Stimulated activated CD8-positive, alpha-beta memory T cell treated with anti-CD3 and anti-CD28 coated beads, Interleukin-4, amount 100 ng/mL, for 4 hours (primary cell): Measurements from ENCODE around the gene CDC73.

Source experiments
- DNase-seq, 2 donors: peaks; one replicate each; pipeline ENCODE4 v3.0.0-alpha.2; 2020; ENCODE audit warnings: low read depth in 2 of 2, low spot score in 1 of 2

CDC73 gene

GRCh38 chr1:193121616-193122593, at the start of gene CDC73:
Gene CDC73 (plus strand): TSS chr1:193122031. CDS start chr1:193122201, 170 bp downstream.
- peak; percentile 97 to 100 for DNase-seq

DNA sequence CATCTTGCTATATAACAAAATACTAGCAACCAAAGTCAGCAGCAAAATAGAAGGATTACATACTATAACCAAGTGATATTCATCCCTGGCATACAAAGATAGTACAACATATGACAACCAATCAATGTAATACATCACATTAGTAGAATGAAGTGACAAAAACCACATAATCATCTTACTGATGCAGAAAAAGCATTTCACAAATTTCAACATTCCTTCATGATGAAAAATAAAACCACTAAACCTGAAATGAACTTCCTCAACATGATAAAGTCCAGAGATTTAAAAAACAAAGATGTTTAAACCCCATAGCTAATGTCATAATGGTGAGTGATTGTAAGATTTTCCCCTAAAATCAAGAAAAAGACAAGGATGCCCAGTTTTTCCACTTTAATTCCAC, 43.8 kb upstream of the CDC73 start:
- no peak for DNase-seq

GRCh38 chr1:193079187-193079586, 42.6 kb upstream of the CDC73 start:
- no peak for DNase-seq

DNA sequence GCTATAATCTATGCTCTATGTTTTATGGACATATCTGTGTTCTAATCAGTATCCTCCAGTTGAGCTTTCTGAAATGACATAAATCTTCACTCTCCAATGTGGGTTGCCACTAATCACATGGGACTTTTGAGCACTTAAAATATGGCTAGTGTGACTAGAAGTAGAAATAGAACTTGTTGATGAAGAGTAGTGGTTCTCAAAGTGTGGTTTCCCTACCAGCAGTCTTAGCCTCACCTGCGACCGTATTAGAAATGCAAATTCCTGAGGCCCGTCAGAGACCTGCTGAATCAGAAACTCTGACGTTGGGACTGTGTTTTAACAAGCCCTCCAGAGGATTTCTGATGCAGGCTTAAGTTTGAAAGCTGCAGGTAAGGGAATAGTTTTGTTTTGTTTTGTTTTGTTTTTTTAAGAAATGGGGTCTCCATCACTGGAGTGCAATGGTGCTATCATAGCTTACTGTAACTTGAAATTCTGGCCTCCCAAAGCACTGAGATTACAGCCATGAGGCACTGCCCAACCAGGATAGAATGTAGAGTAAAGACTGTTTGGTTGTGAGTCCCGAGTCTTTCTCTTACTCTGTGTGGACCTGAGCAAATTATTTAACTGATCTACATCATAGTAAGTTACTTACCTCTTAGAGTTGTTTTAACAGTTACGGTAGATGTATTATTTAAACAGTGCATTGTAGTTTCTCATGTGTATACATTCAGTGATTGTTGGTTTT, 38.3 kb upstream of the CDC73 start:
- no peak for DNase-seq

GRCh38 chr1:193085263-193085662, 36.6 kb upstream of the CDC73 start:
- no peak for DNase-seq

DNA sequence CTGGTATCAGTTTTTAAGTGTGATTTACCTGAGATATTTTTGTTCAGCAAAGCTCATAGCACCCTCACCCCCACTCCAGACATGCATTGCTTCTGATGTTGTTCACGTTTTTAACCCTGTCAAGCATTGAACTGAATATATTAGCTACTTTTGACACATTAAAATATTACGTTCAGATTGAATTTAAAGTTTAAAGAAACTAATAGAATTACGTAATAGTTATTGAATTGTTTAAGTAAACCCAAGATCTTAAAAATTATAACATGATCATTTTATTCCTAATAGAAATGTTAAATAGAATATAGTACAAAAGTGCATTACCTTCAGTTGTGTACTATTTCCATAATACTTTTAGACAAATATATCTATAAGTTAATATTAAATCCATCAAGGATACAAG, 35.5 kb upstream of the CDC73 start:
- no peak for DNase-seq

GRCh38 chr1:193087893-193088292, 33.9 kb upstream of the CDC73 start:
- DNase-seq: no peak

DNA sequence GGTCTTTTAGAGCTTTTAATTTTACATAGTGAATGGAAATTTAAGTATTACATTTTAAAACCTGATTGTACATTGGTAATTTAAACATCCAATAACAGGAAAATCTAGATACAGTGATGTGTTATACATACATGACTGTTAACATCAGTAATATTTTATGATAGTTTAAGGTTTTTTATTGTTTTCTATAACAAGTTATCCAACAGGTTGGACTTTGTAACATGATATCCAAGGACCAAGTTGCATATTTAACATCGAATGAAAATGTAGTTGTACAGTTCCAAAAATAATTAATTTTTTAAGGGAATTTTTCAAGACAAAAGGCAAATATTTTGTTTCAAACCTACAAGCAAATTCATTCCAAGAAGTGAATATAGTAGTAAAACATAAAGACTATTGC, 31.0 kb upstream of the CDC73 start:
- DNase-seq: no peak

GRCh38 chr1:193094112-193094511, 27.7 kb upstream of the CDC73 start:
- DNase-seq: no peak

DNA sequence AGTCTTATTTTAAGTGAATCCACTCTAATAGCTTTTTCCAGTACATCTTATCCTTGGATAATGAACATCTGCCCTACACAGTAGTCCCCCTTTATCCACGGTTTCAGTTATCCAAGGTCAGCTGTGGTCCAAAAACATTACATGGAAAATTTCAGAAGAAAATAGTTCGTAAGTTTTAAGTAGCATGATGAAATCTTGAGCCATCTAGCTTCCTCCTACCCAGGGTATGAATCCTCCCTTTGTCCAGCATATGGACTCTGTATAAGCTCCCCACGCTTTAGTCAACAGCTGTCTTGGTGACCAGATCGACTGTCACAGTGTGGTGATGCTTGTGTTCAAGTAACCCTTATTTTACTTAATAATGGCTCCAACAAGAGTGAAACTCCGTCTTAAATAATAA, 19.2 kb upstream of the CDC73 start:
- no peak for DNase-seq

DNA sequence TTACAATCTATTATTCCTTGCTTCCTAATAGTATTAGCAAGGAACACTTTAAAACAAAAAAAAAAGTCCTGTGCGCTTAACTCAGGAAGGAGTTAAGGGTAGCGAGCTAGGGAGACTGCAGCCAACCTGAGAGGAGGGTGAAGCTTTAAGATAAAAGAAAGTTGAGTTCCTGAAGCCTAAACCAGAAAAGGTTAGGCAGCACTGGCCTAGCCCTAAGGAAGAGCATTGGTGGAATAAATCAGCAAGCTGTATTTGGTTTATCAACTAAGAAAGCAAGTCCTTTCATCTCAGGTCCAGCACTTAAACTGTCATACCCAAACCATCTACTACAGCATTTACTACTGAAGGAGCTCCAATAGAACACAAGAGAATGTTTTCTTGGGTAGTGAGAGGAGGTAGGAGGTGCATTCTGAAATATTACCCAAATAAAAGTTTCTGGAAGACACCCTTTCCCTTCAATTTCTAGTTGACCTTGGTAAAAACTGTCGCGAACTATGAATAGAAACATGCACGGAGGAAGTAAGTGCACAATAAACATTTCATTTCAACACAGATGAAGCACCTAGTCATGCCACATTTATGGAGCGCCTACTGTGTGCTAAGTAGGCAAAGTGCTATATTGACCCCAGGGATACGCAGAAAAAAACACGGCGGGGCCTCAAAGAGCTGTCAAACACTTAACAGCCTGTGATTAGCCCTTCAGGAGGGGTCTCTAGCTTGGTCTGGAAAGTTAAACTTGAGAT, 17.9 kb upstream of the CDC73 start:
- no peak for DNase-seq

- DNase-seq: no peak
These were observed 17.3 kb upstream of the CDC73 start for GRCh38 chr1:193104502-193104906.

DNA sequence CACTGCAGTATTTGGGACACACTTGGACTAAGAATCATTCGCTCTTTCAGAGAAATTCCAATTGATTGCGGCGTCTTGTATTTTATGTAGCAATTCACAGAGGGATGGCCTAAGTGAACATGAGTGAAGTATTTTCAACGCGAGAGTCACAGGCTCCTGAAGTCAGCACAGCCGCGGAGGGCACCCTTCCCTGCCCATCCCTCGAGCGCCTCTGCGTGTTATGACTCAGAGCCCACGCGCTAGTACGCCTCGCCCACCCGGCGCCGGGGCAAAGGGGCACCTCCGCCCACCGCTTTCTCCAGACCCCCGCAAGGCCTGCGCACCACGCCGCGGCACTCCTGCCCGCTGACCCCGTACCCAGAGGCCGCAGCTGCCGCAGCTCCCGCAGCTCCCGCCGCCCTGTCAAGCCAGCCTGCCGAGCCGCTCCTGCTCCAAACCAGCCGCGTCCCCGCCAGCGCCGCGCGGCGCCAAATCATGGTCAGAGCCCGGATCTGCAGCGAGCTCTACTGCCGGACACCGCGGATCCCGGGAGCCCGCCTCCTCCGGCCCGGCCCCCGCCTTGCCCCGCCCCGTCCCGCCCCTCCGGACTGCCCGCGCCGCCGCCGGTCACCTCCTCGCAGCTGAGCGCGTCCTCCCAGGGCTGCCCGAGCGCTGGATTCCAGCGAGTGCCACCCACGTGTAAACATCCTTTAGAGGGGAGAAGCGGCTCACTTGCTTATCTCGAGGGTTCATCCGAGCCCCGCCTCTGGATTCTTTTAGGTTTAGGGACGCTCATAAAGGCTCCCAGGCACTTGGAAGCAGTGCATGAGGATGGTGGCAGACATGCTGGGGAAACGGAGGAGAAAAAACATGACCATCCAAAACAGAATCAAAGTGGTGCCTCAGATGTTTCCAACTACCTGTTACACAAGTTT, 16.7 kb upstream of the CDC73 start, which contains the start of gene GLRX2:
Gene GLRX2 (minus strand): TSS at position 508 of the 914 bp plus-strand sequence. CDS start 32 bp downstream, at position 476.
- DNase-seq: peak; percentile 47 to 62

DNA sequence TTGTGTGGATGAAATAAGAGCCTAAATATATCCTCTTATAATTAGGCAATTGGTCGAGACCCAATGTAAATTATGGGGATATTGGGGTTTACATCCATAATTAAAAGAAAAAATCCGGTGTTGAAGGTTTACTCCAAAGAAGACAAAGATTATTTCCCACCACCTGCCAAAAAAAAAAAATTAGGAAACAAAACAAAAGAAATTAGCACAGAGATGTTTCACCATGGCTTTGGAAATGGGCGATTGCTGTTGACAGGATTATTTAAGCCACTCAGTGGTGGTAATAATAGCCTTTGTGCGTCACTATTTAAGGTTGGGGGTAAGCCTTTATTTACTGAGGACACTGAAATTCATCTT, 16.0 kb upstream of the CDC73 start:
- no peak for DNase-seq

DNA sequence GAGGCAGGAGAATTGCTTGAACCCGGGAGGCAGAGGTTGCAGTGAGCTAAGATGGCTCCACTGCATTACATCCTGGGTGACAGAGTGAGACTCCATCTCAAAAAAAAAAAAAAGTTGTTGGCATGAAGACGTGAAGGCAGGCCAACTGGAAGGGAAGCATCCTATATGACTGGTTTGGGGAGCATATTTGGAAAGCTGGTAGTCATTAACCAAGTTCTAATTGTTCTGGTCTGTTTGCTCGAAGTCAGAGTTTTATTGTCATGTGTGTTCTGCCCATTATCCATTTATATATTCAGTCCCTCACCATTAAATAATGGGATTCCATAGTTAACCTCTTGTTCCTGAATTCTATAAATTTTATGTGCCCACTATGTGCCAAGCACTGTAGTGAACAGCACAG, 13.4 kb upstream of the CDC73 start:
- DNase-seq: no peak

DNA sequence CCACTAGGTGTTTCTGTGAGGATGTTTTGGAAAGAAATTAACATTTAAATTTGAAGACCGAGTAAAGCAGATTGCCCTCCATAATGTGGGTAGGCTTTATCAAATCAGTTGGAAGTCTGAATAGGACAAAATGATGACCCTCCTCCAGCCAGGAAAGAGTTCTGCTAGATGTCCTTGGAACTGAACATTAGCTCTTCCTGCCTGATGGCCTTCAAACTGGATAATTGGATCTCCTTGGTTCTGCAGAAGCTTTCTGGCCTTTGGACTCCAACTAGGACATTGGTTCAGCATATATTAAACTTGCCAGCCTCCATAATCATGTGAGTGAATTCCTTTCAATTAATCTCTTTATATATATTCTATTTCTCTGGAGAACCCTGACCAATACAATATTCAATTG, 12.2 kb upstream of the CDC73 start:
- DNase-seq: no peak

DNA sequence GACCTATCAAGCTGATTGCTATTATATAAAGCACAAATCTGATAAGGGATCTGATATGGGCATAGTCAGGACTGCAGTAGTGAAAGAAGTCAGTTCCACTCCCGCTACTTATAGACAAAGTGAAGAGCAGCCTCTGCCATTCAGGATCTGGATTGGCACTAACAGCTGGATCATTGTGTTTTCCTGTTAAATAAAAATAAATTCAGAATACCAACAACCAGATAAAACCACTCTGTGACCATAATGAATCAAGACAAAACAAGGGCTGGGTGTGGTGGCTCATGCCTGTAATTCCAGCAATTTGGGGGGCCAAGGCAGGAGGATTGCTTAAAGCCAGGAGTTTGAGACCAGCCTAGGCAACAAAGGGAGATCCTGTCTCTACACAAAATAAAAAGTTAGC, 11.6 kb upstream of the CDC73 start:
- DNase-seq: no peak

GRCh38 chr1:193110864-193111263, 11.0 kb upstream of the CDC73 start:
- DNase-seq: no peak

GRCh38 chr1:193111641-193112090, 10.2 kb upstream of the CDC73 start:
- DNase-seq: no peak

DNA sequence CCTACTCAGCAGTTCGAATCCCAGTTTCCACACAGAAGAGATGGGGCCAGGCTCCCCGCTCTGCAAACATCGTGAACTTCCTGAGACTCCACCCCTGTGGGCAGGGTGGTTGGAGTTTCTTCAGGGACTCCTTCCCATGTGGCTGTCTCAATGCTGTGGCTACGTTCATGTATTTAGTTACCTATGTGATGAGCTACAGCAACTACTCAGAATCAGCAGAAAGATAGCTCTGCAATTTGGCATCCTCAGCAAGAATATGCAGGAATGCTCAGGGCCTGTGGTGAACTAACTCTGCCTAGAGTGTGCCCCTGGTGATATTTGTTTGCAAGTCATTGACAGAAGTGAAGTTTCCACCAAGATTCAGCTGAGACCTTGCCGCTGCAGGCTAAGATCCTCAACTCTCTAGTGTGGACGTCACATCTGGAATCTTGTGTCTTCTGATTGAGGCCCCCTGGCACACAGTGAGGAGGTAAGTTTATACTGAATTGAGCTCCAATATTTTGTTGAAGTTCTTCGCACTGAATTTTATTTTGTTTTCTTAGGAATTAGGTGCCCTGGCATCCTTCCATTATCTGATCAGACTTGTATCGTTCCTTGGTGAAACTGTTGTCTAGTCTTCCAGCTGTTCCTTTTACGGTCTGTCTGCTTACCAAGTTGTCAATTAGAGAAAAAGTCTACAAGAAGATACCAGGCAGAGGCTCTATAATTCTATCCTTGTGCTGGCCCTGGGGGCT, 8.4 kb upstream of the CDC73 start:
- no peak for DNase-seq
